KMS-11 (cell line): ENCODE data around the gene COIL.

Experiments used
- H2AFZ ChIP-seq: fragments of 200-600 bp; sonication (generic); 2 replicates; pipeline ENCODE4 v1.6.1; 2016; ENCODE audit warnings: antibody characterized with exemption, mixed run types, low read depth
- H3K27ac ChIP-seq: fragments of 200-600 bp; sonication (generic); 2 replicates; pipeline ENCODE4 v1.6.1; 2016; ENCODE audit warnings: mild to moderate bottlenecking, mixed run types
- H3K27me3 ChIP-seq: fragments of 200-600 bp; sonication (generic); 2 replicates; pipeline ENCODE4 v1.6.1; 2017; ENCODE audit warnings: mild to moderate bottlenecking, low read depth, mixed run types, moderate library complexity; ENCODE audit not compliant: insufficient read depth
- H3K36me3 ChIP-seq: fragments of 200-600 bp; sonication (generic); 2 replicates; pipeline ENCODE4 v1.6.1; 2017; ENCODE audit warnings: mild to moderate bottlenecking, mixed run types; ENCODE audit not compliant: insufficient read depth
- H3K4me1 ChIP-seq: fragments of 200-600 bp; sonication (generic); 2 replicates; pipeline ENCODE4 v1.6.1; 2016; ENCODE audit warnings: mild to moderate bottlenecking, low read depth, mixed run types; ENCODE audit not compliant: poor library complexity, severe bottlenecking
- H3K4me2 ChIP-seq: fragments of 200-600 bp; sonication (generic); 2 replicates; pipeline ENCODE4 v1.7.0; 2016; ENCODE audit warnings: mild to moderate bottlenecking, mixed run types
- H3K4me3 ChIP-seq: fragments of 200-600 bp; sonication (generic); IDR thresholded peaks from 2 replicates; pipeline ENCODE4 v1.6.1; 2017; ENCODE audit warnings: low read depth, low read length, mixed read lengths; ENCODE audit not compliant: insufficient read depth
- H3K79me2 ChIP-seq: fragments of 200-600 bp; sonication (generic); 2 replicates; pipeline ENCODE4 v1.6.1; 2016; ENCODE audit warnings: low read depth, mixed run types; ENCODE audit not compliant: insufficient read depth
- H3K9ac ChIP-seq: fragments of 200-600 bp; sonication (generic); 2 replicates; pipeline ENCODE4 v1.6.1; 2016; ENCODE audit warnings: mild to moderate bottlenecking, mixed run types
- H4K20me1 ChIP-seq: fragments of 200-600 bp; sonication (generic); 2 replicates; pipeline ENCODE4 v1.6.1; 2016; ENCODE audit warnings: mild to moderate bottlenecking, mixed run types; ENCODE audit not compliant: insufficient read depth
- TF ChIP-seq, protein P1 (sequence below): fragments of 200-600 bp; sonication (generic); conservative IDR thresholded peaks from 2 replicates; pipeline ENCODE4 v1.6.1; 2017; ENCODE audit warnings: low read depth, mild to moderate bottlenecking, antibody characterized with exemption, low read length, moderate library complexity, mixed read lengths

Gene COIL

DNA sequence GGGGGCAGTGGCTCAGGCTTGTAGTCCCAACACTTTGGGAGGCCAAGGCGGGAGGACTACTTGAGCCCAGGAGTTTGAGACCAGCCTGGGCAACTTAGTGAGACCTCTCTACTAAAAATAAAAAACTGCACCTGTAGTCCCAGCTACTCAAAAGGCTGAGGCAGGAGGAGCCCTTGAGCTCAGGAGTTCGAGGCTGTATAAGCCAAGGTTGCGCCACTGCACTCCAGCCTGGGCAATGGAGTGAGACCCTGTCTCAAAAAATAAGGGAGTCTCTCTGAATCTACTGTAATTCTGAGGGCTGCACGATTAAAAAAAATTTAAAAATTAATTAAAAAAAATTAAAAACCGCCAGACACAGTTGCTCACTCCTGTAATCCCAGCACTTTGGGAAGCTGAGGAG, 3.9 kb downstream of the COIL start:
- Histone ChIP-seq H3K36me3 (peaks cover 2% of the 10 kb centered on the region; the same call in 1 of the 2 replicates), H3K4me2 (no peak overlapping the region), H4K20me1 (no peaks in the 10 kb centered on the region), H3K4me3 (no peak overlapping the region), H2AFZ (no peak overlapping the region), H3K27me3 (no peaks in the 10 kb centered on the region), H3K4me1 (peaks cover 15% of the 10 kb centered on the region), H3K9ac (no peak overlapping the region), H3K79me2 (peaks cover 52% of the 10 kb centered on the region), H3K27ac (no peak overlapping the region)
- TF ChIP-seq, protein P1, sequence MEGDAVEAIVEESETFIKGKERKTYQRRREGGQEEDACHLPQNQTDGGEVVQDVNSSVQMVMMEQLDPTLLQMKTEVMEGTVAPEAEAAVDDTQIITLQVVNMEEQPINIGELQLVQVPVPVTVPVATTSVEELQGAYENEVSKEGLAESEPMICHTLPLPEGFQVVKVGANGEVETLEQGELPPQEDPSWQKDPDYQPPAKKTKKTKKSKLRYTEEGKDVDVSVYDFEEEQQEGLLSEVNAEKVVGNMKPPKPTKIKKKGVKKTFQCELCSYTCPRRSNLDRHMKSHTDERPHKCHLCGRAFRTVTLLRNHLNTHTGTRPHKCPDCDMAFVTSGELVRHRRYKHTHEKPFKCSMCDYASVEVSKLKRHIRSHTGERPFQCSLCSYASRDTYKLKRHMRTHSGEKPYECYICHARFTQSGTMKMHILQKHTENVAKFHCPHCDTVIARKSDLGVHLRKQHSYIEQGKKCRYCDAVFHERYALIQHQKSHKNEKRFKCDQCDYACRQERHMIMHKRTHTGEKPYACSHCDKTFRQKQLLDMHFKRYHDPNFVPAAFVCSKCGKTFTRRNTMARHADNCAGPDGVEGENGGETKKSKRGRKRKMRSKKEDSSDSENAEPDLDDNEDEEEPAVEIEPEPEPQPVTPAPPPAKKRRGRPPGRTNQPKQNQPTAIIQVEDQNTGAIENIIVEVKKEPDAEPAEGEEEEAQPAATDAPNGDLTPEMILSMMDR, result no peak

DNA sequence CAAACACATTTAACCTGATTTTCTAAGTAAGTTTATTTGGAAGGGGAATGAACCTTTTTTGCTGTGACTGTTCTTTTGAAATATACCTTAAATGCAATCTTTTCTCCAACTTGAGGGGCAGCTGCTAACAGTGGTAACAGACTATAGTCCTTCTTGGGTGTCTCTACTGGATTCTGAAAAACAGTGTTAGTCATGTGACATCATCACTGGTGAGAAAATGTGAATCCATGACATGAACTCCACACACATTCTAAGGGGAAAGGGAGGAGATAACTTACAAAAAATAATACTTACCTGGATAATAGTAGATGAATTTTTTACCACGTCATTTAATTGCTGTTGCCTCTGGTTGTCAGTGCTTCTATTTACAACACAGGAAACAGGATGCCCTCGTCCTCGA, 11.3 kb downstream of the COIL start:
- Histone ChIP-seq H3K36me3 (no peaks in the 10 kb centered on the region; the same call in 1 of the 2 replicates), H3K4me1 (no peaks in the 10 kb centered on the region)

DNA sequence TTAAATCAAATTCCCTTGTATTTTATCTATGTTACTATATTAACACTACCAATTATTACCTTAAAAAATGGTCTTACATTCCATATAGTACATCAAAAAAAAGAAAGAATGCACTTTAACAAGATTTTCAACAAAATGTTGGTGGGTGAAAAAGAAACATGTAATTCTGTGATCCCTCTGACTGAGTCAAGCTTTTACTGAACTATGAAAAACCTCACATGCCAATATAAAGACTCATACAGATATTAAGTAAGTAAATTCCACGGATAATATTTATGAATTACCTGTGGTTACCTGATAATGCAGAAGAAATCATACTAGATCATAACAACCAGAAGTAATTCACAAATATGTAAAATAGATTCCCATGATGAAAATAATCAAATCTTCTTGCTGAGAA, 12.4 kb downstream of the COIL start:
- Histone ChIP-seq H4K20me1 (no peaks in the 10 kb centered on the region), H3K4me2 (no peak overlapping the region), H3K36me3 (no peaks in the 10 kb centered on the region; the same call in 1 of the 2 replicates), H3K27me3 (no peaks in the 10 kb centered on the region), H3K27ac (no peak overlapping the region), H2AFZ (no peak overlapping the region), H3K4me1 (no peaks in the 10 kb centered on the region), H3K79me2 (peaks cover 6% of the 10 kb centered on the region; the same call in 1 of the 2 replicates), H3K9ac (no peak overlapping the region), H3K4me3 (no peak overlapping the region)
- TF ChIP-seq, protein P1, result no peak

More for the DNA sequence above, 11.3 kb downstream of the COIL start:
- no peaks in the 10 kb centered on the region for H4K20me1 ChIP-seq
- peaks cover 11% of the 10 kb centered on the region; the same call in 1 of the 2 replicates for H3K79me2 ChIP-seq
- H3K27me3 ChIP-seq, result no peaks in the 10 kb centered on the region
- no peak overlapping the region for H3K9ac ChIP-seq
- no peak overlapping the region for H3K4me2 ChIP-seq
- TF ChIP-seq, protein P1, result no peak
- no peak overlapping the region for H3K27ac ChIP-seq
- H3K4me3 ChIP-seq, result no peak overlapping the region
- no peak overlapping the region for H2AFZ ChIP-seq

DNA sequence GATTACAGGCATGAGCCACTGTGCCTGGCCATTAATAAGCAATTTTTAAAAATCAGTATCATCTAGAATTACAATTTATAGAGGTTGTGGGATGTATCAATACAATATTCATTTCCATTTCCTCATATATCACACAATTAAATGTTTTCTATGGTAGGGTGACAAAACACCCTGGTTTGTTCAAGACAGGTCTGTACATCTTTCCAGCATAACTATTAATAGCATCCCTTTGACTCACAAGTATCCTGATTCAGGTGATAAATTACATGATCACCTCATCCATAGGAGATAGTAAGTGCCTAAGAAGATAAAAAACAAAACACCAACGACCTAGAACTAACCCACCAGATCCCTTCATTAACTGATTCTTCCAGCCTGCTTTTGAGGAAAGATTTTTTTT, 13.1 kb downstream of the COIL start:
- Histone ChIP-seq H3K4me3 (no peak overlapping the region), H3K36me3 (no peaks in the 10 kb centered on the region; the same call in 1 of the 2 replicates)

More for the DNA sequence above, 13.1 kb downstream of the COIL start:
- Histone ChIP-seq H4K20me1 (no peaks in the 10 kb centered on the region), H3K4me1 (no peaks in the 10 kb centered on the region), H3K4me2 (no peak overlapping the region), H3K79me2 (peaks cover 6% of the 10 kb centered on the region; the same call in 1 of the 2 replicates), H3K27me3 (no peaks in the 10 kb centered on the region), H2AFZ (no peak overlapping the region), H3K27ac (no peak overlapping the region), H3K9ac (no peak overlapping the region)
- TF ChIP-seq, protein P1, result no peak
